SK-N-SH treated with all-trans-retinoic acid at 6 μM for 48 hours (cell line): ENCODE measurements around the gene PTBP1.

Experiments
- ATAC-seq: fragments of 200-7000 bp; cut with Tn5 transposase; 3 replicates; pipeline ENCODE4 v1.9.1; 2020; ENCODE audit warnings: mild to moderate bottlenecking, moderate library complexity
- ARNTL ChIP-seq: fragments of 450-650 bp; formaldehyde crosslinking; IDR thresholded peaks from 2 replicates; pipeline ENCODE4 v1.5.0; 2020; ENCODE audit warnings: low read depth, mild to moderate bottlenecking, moderate library complexity, borderline replicate concordance
- BACH2 ChIP-seq: fragments of 250-450 bp; sonication (Bioruptor Pico); IDR thresholded peaks from 2 replicates; pipeline ENCODE4 v1.9.0; 2021; ENCODE audit warnings: mild to moderate bottlenecking, borderline replicate concordance
- CREB5 ChIP-seq: fragments of 250-450 bp; sonication (Bioruptor Pico); IDR thresholded peaks from 2 replicates; pipeline ENCODE4 v1.5.1; 2020; ENCODE audit warnings: low read depth, mild to moderate bottlenecking, moderate library complexity
- CSDC2 ChIP-seq: fragments of 250-450 bp; sonication (Bioruptor Pico); IDR thresholded peaks from 2 replicates; pipeline ENCODE4 v1.5.0; 2020; ENCODE audit warnings: mild to moderate bottlenecking, moderate library complexity
- CSRNP3 ChIP-seq: fragments of 250-450 bp; sonication (Bioruptor Pico); IDR thresholded peaks from 2 replicates; pipeline ENCODE4 v1.5.1; 2021; ENCODE audit warnings: mild to moderate bottlenecking, moderate library complexity
- ESRRG ChIP-seq: fragments of 250-450 bp; sonication (Bioruptor Pico); IDR thresholded peaks from 2 replicates; pipeline ENCODE4 v1.6.1; 2021; ENCODE audit warnings: mild to moderate bottlenecking
- GLIS3 ChIP-seq: fragments of 250-450 bp; sonication (Bioruptor Pico); IDR thresholded peaks from 2 replicates; pipeline ENCODE4 v1.5.0; 2020; ENCODE audit warnings: mild to moderate bottlenecking, moderate library complexity
- ISL1 ChIP-seq: fragments of 250-450 bp; sonication (Bioruptor Pico); IDR thresholded peaks from 2 replicates; pipeline ENCODE4 v2.1.2; 2022; ENCODE audit warnings: mild to moderate bottlenecking, moderate library complexity
- PATZ1 ChIP-seq: fragments of 250-450 bp; sonication (Bioruptor Pico); IDR thresholded peaks from 2 replicates; pipeline ENCODE4 v1.8.0; 2020; ENCODE audit warnings: mild to moderate bottlenecking, moderate library complexity, borderline replicate concordance
- PPARA ChIP-seq: fragments of 250-450 bp; sonication (Bioruptor Pico); IDR thresholded peaks from 2 replicates; pipeline ENCODE4 v1.5.0; 2020; ENCODE audit warnings: mild to moderate bottlenecking, borderline replicate concordance
- RARB ChIP-seq: fragments of 250-450 bp; sonication (Bioruptor Pico); IDR thresholded peaks from 2 replicates; pipeline ENCODE4 v1.8.0; 2021; ENCODE audit warnings: mild to moderate bottlenecking, moderate library complexity
- SNAI2 ChIP-seq: fragments of 250-450 bp; sonication (Bioruptor Pico); IDR thresholded peaks from 2 replicates; pipeline ENCODE4 v1.5.0; 2020; ENCODE audit warnings: mild to moderate bottlenecking, moderate library complexity
- TCF4 ChIP-seq: fragments of 250-450 bp; sonication (Bioruptor Pico); IDR thresholded peaks from 2 replicates; pipeline ENCODE4 v1.8.0; 2021; ENCODE audit warnings: mild to moderate bottlenecking, moderate library complexity, borderline replicate concordance
- TOX ChIP-seq: fragments of 250-450 bp; sonication (Bioruptor Pico); IDR thresholded peaks from 2 replicates; pipeline ENCODE4 v1.8.0; 2021; ENCODE audit warnings: mild to moderate bottlenecking, moderate library complexity, borderline replicate concordance
- ZC3H10 ChIP-seq: fragments of 250-450 bp; sonication (Bioruptor Pico); IDR thresholded peaks from 2 replicates; pipeline ENCODE4 v1.5.1; 2021; ENCODE audit warnings: mild to moderate bottlenecking, moderate library complexity
- ZFP3 ChIP-seq: fragments of 250-450 bp; sonication (Bioruptor Pico); IDR thresholded peaks from 2 replicates; pipeline ENCODE4 v1.5.0; 2020; ENCODE audit warnings: mild to moderate bottlenecking, moderate library complexity
- ZFP30 ChIP-seq: fragments of 450-650 bp; formaldehyde crosslinking; IDR thresholded peaks from 2 replicates; pipeline ENCODE4 v1.5.0; 2022; ENCODE audit warnings: mild to moderate bottlenecking, moderate library complexity
- ZNF565 ChIP-seq: fragments of 450-650 bp; formaldehyde crosslinking; conservative IDR thresholded peaks from 2 replicates; pipeline ENCODE4 v1.5.0; 2020; ENCODE audit warnings: low read depth, mild to moderate bottlenecking, moderate library complexity
- ZNF70 ChIP-seq: fragments of 450-650 bp; formaldehyde crosslinking; IDR thresholded peaks from 2 replicates; pipeline ENCODE4 v1.5.0; 2020; ENCODE audit warnings: mild to moderate bottlenecking, moderate library complexity
- ZNF8 ChIP-seq: fragments of 450-650 bp; formaldehyde crosslinking; IDR thresholded peaks from 2 replicates; pipeline ENCODE4 v1.5.0; 2020; ENCODE audit warnings: mild to moderate bottlenecking, moderate library complexity
- TF ChIP-seq, protein P1 (sequence below): fragments of 250-450 bp; sonication (Bioruptor Pico); IDR thresholded peaks from 2 replicates; pipeline ENCODE4 v1.8.0; 2021; ENCODE audit warnings: low read depth, mild to moderate bottlenecking, moderate library complexity, borderline replicate concordance
- TF ChIP-seq, protein P2 (sequence below): fragments of 250-450 bp; sonication (Bioruptor Pico); IDR thresholded peaks from 2 replicates; pipeline ENCODE4 v1.5.0; 2020; ENCODE audit warnings: mild to moderate bottlenecking, moderate library complexity

PTBP1 gene

GRCh38 chr19:843180-843835, 46.1 kb downstream of the PTBP1 start:
- peak; percentile 50 for ATAC-seq
- TF ChIP-seq ZNF8 (no peak), ZNF565 (CRISPR knock-in tag) (no peak), TOX (CRISPR knock-in tag) (no peak), ZFP3 (CRISPR knock-in tag) (no peak), ISL1 (CRISPR knock-in tag) (no peak), GLIS3 (CRISPR knock-in tag) (no peak), PATZ1 (CRISPR knock-in tag) (no peak), CSDC2 (CRISPR knock-in tag) (no peak), CREB5 (CRISPR knock-in tag) (no peak), ZFP30 (CRISPR knock-in tag) (no peak), PPARA (no peak), RARB (CRISPR knock-in tag) (no peak), CSRNP3 (no peak), BACH2 (CRISPR knock-in tag) (no peak), ESRRG (CRISPR knock-in tag) (no peak), ZNF70 (CRISPR knock-in tag) (no peak), ARNTL (CRISPR knock-in tag) (no peak), TCF4 (CRISPR knock-in tag) (no peak)
- TF ChIP-seq, protein P1, sequence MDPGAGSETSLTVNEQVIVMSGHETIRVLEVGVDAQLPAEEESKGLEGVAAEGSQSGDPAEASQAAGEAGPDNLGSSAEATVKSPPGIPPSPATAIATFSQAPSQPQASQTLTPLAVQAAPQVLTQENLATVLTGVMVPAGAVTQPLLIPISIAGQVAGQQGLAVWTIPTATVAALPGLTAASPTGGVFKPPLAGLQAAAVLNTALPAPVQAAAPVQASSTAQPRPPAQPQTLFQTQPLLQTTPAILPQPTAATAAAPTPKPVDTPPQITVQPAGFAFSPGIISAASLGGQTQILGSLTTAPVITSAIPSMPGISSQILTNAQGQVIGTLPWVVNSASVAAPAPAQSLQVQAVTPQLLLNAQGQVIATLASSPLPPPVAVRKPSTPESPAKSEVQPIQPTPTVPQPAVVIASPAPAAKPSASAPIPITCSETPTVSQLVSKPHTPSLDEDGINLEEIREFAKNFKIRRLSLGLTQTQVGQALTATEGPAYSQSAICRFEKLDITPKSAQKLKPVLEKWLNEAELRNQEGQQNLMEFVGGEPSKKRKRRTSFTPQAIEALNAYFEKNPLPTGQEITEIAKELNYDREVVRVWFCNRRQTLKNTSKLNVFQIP (CRISPR knock-in tag), result no peak
- TF ChIP-seq, protein P2, sequence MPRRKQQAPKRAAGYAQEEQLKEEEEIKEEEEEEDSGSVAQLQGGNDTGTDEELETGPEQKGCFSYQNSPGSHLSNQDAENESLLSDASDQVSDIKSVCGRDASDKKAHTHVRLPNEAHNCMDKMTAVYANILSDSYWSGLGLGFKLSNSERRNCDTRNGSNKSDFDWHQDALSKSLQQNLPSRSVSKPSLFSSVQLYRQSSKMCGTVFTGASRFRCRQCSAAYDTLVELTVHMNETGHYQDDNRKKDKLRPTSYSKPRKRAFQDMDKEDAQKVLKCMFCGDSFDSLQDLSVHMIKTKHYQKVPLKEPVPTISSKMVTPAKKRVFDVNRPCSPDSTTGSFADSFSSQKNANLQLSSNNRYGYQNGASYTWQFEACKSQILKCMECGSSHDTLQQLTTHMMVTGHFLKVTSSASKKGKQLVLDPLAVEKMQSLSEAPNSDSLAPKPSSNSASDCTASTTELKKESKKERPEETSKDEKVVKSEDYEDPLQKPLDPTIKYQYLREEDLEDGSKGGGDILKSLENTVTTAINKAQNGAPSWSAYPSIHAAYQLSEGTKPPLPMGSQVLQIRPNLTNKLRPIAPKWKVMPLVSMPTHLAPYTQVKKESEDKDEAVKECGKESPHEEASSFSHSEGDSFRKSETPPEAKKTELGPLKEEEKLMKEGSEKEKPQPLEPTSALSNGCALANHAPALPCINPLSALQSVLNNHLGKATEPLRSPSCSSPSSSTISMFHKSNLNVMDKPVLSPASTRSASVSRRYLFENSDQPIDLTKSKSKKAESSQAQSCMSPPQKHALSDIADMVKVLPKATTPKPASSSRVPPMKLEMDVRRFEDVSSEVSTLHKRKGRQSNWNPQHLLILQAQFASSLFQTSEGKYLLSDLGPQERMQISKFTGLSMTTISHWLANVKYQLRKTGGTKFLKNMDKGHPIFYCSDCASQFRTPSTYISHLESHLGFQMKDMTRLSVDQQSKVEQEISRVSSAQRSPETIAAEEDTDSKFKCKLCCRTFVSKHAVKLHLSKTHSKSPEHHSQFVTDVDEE (CRISPR knock-in tag), result no peak

DNA sequence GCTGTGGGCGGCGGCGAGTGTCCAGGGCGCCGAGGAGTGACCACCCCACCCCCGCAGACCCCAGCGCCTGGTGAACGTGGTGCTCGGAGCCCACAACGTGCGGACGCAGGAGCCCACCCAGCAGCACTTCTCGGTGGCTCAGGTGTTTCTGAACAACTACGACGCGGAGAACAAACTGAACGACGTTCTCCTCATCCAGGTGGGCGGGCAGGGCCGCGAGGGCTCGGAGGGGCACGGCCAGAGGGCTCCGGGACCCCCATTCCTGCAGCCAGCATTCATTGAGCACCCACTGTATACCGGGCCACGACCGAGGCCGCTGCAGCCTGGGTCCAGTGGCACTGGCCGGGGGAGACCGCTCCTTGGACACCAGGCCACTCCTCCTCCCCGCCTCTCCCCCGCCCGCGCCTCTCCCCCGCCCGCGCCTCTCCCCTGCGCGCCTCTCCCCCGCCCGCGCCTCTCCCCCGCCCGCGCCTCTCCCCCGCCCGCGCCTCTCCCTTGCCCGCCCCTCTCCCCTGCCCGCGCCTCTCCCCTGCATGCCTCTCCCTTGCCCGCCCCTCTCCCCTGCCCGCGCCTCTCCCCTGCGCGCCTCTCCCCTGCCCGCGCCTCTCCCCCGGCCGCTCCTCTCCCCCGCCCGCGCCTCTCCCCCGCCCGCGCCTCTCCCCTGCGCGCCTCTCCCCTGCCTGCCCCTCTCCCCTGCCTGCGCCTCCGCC, 46.7 kb downstream of the PTBP1 start:
- ATAC-seq, result no peak
- TF ChIP-seq GLIS3 (CRISPR knock-in tag), result no peak
- TF ChIP-seq PATZ1 (CRISPR knock-in tag), result no peak
- TF ChIP-seq CSRNP3, result no peak
- no peak for TF ChIP-seq ZC3H10 (CRISPR knock-in tag)
- TF ChIP-seq SNAI2 (CRISPR knock-in tag), result no peak
- no peak for TF ChIP-seq ZNF8
- no peak for TF ChIP-seq PPARA
- no peak for TF ChIP-seq TOX (CRISPR knock-in tag)
- no peak for TF ChIP-seq RARB (CRISPR knock-in tag)
- TF ChIP-seq ZNF70 (CRISPR knock-in tag), result no peak
- TF ChIP-seq, protein P2 (CRISPR knock-in tag), result no peak
